ENCODE measurements around the gene EMB. TPM values are rescaled to one million over a fixed set of nuclear protein-coding genes. Genes with fewer than 3 reads are reported as not detected.
"Not testable (repeated sequence)": the region's sequence is repeated elsewhere in the genome, so short reads cannot be mapped to it uniquely, and the experiment has no call there.

EMB gene, protein sequence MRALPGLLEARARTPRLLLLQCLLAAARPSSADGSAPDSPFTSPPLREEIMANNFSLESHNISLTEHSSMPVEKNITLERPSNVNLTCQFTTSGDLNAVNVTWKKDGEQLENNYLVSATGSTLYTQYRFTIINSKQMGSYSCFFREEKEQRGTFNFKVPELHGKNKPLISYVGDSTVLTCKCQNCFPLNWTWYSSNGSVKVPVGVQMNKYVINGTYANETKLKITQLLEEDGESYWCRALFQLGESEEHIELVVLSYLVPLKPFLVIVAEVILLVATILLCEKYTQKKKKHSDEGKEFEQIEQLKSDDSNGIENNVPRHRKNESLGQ
- total RNA-seq: 10 to 100 TPM in 5 of 6 donors, 1 to 10 TPM in 1; 4.7 to 34.0 (median 21.4) TPM

DNA sequence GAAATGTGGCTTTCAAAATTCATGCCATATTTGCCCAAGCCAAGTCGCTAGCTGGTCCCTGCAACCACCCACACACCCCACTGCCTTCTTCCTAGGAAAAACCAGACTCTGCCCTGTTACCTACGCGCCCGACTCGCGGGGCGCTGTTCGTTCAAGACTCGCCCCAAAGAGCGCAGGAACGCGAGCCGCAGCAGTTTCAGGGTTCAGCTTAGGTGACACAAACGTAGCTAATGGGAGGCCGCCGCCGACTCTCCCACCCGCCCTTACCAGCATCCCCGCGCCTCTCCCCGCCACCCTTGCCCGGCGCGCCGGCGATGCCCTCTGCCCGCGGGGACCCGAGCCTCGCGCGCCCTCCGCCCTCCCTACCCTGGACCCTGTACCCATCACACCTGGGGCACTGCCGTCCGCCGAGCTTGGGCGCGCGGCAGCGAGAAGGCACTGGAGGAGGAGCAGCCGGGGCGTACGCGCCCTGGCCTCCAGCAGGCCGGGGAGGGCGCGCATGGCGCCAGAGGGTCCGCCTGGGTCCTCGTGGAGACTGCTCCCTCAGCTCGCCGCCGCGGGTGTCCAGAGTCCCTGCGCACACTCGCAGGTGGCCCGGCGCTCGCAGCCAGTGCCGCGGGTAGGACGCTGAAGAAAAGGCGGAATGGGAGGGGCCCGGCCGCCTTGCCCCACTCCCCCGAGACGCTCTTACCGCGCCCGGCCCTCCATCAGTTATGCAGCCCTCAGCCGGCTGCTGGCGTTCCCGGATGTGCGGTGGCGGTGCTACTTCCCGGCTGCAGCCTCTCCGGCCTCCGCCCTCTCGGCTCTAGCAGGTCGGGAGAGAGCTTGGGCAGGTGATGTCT, at the start of gene EMB:
EMB (minus strand) TSS at position 638 of the 842 bp plus-strand sequence; CDS start at position 501, 137 bp downstream.
- Histone ChIP-seq H3K4me1 (peaks cover 4 to 14% (median 7%) of the 10 kb centered on the region in 4 donors), H3K27me3 (peaks cover 0 to 4% (median 0%) of the 10 kb centered on the region in 4 donors), H3K4me3 (peak within 1 kb of the TSS; percentile 70 to 89 (median 74)), H3K27ac (peak within 1 kb of the TSS; percentile 81 to 91 (median 90)), H3K36me3 (no peaks in the 10 kb centered on the region), H3K9me3 (no peaks in the 10 kb centered on the region)
- TF ChIP-seq, protein P1, sequence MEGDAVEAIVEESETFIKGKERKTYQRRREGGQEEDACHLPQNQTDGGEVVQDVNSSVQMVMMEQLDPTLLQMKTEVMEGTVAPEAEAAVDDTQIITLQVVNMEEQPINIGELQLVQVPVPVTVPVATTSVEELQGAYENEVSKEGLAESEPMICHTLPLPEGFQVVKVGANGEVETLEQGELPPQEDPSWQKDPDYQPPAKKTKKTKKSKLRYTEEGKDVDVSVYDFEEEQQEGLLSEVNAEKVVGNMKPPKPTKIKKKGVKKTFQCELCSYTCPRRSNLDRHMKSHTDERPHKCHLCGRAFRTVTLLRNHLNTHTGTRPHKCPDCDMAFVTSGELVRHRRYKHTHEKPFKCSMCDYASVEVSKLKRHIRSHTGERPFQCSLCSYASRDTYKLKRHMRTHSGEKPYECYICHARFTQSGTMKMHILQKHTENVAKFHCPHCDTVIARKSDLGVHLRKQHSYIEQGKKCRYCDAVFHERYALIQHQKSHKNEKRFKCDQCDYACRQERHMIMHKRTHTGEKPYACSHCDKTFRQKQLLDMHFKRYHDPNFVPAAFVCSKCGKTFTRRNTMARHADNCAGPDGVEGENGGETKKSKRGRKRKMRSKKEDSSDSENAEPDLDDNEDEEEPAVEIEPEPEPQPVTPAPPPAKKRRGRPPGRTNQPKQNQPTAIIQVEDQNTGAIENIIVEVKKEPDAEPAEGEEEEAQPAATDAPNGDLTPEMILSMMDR (IDR thresholded peaks at IDR 0.05): no peak
- TF ChIP-seq POLR2A (IDR thresholded peaks at IDR 0.05): peak in 1 of 4 donors; percentile 60
- peak in 1 of 2 donors; percentile 35 for TF ChIP-seq POLR2AphosphoS5 (IDR thresholded peaks at IDR 0.05)
- ATAC-seq (ENCODE audit: low FRiP score in 2 of 2) (peak; percentile 85 to 90), DNase-seq (peak; percentile 81 to 90)
- 1 to 2% methylated on average over 19 to 46 of the region's 80 CpGs for WGBS, 2 donors

DNA sequence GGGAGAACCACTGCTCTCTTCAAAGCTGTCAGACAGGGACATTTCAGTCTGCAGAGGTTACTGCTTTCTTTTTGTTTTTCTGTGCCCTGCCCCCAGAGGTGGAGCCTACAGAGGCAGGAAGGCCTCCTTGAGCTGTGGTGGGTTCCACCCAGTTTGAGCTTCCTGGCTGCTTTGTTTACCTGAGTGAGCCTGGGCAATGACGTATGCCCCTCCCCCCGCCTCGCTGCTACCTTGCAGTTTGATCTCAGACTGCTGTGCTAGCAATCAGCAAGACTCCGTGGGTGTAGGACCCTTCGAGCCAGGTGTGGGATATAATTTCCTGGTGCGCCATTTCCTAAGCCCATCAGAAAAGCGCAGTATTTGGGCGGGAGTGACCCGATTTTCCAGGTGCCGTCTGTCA, 48.4 kb upstream of the EMB start:
- not testable (repeated sequence) for ATAC-seq (ENCODE audit: low FRiP score in 2 of 2); H3K9me3 ChIP-seq; H3K27ac ChIP-seq; H3K4me3 ChIP-seq; DNase-seq; H3K4me1 ChIP-seq; H3K36me3 ChIP-seq; H3K27me3 ChIP-seq
- WGBS, 2 donors: 87 to 96% methylated on average over 9 to 10 of the region's 10 CpGs

DNA sequence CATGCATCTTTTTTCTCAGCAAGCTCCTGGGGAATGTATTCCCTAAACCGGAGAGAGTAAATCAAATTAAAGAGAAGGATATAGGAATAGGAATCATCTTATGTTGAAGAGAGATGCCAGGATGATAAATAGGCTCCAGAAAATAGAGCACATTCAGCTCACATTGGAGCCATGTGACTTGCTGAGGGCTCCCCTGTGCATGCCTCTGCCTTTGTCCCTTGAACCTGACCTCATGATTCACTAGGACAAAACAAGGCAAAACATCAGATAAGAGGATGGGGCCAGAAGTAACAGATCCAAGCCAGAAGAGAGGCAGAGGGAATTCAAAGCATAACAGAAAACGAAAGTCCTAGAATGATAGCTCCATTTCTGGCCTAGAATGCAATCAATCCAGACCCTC, 37.7 kb upstream of the EMB start:
- not testable (repeated sequence) for DNase-seq; ATAC-seq (ENCODE audit: low FRiP score in 2 of 2); H3K4me1 ChIP-seq; H3K27me3 ChIP-seq; H3K36me3 ChIP-seq; H3K27ac ChIP-seq; H3K4me3 ChIP-seq; H3K9me3 ChIP-seq
- 76 to 82% methylated on average over 2 of the region's 2 CpGs for WGBS, 2 donors

DNA sequence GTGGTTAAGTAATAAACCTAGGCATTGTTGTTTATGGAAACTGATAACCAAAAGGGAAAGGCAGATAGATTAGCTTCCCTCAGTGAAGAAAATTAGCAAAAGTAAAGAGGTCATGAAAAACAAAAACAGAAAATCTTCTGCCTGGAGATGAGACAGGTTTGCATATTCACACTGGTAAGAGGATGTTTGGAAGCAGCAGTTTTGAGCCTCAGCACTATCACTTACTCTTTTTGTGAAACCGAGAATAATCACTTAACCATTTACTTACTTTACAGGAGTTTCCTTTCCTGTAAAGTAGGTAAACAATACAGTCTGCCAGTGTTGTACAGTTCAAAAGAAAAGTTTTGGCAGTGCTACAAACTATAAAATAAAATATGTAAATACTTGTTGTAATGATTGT, 35.5 kb upstream of the EMB start:
- H3K27ac ChIP-seq: no peak overlapping the region
- DNase-seq (no peak), ATAC-seq (ENCODE audit: low FRiP score in 2 of 2) (no peak)
- WGBS, 2 donors: 50 to 51% methylated on average over 1 of the region's 1 CpG
- no peaks in the 10 kb centered on the region for H3K27me3 ChIP-seq
- H3K4me3 ChIP-seq: no peak overlapping the region
- H3K36me3 ChIP-seq: no peaks in the 10 kb centered on the region
- H3K9me3 ChIP-seq: no peaks in the 10 kb centered on the region
- TF ChIP-seq POLR2A (IDR thresholded peaks at IDR 0.05) (no peak), POLR2AphosphoS5 (IDR thresholded peaks at IDR 0.05) (no peak), EP300 (IDR thresholded peaks at IDR 0.05) (no peak)
- TF ChIP-seq, protein P1 (IDR thresholded peaks at IDR 0.05): no peak
- H3K4me1 ChIP-seq: no peaks in the 10 kb centered on the region

DNA sequence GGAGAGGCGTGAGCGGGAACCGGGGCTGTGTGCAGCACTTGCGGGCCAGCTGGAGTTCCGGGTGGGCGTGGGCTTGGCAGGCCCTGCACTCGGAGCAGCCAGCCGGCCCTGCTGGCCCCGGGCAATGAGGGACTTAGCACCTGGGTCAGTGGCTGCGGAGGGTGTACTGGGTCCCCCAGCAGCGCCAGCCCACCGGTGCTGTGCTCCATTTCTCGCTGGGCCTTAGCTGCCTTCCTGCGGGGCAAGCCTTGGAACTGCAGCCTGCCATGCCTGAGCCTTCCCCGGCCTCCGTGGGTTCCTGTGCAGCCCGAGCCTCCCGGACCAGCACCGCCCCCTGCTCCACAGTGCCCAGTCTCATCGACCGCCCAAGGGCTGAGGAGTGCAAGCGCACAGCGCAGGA, 23.9 kb upstream of the EMB start:
- H3K9me3 ChIP-seq; H3K4me3 ChIP-seq; ATAC-seq (ENCODE audit: low FRiP score in 2 of 2); H3K36me3 ChIP-seq; H3K27me3 ChIP-seq; H3K4me1 ChIP-seq; H3K27ac ChIP-seq: not testable (repeated sequence)
- WGBS, 2 donors: 88 to 94% methylated on average over 3 to 19 of the region's 23 CpGs
- peak in 1 of 2 donors; percentile 68 for DNase-seq

DNA sequence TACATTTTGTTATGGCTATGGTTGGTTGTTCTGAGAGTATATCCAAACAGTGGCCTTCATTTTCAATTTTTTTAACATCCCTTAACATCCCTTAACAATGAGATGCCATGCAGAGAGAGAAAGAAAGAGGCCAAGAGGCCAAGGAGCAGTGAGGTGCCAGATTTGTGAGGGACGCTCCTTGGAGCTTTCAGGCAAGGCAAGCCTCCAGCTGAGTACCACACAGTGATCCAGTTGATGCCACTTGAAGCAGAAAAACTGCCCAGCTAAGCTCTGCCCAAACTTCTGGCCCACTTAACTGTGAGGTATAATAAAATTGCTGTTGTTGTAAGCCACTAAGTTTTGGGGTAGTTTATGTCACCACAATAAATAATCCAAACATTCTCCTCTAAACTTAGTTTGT, 22.6 kb upstream of the EMB start:
- 83 to 100% methylated on average over 1 of the region's 1 CpG for WGBS, 2 donors
- Histone ChIP-seq H3K4me1 (no peaks in the 10 kb centered on the region), H3K27ac (no peak overlapping the region), H3K27me3 (no peaks in the 10 kb centered on the region), H3K9me3 (no peaks in the 10 kb centered on the region), H3K36me3 (no peaks in the 10 kb centered on the region), H3K4me3 (no peak overlapping the region)
- no peak for TF ChIP-seq EP300 (IDR thresholded peaks at IDR 0.05)
- TF ChIP-seq POLR2A (IDR thresholded peaks at IDR 0.05): no peak
- TF ChIP-seq, protein P1 (IDR thresholded peaks at IDR 0.05): no peak
- TF ChIP-seq POLR2AphosphoS5 (IDR thresholded peaks at IDR 0.05): no peak
- DNase-seq: no peak
- no peak for ATAC-seq (ENCODE audit: low FRiP score in 2 of 2)

Data from upper lobe of left lung (tissue), 6 donors.